Epithelial cell of prostate (primary cell): ENCODE results near the gene ZNF526.

Experiments used
- DNase-seq: peaks from one replicate; pipeline ENCODE4 v3.0.0-alpha.2; 2011; ENCODE audit warnings: low read depth, low spot score
- H3K27ac ChIP-seq: fragments of 450-650 bp; 2 replicates; pipeline ENCODE4 v1.5.1; 2017; ENCODE audit warnings: mild to moderate bottlenecking

Gene ZNF526

GRCh38 chr19:42196011-42197001 is 23.8 kb upstream of the ZNF526 start:
- no peak for DNase-seq
- no peak overlapping the region for H3K27ac ChIP-seq

- H3K27ac ChIP-seq: peak overlapping the region; percentile 1
- DNase-seq: no peak
These were observed 22.7 kb upstream of the ZNF526 start for GRCh38 chr19:42197375-42197817.

GRCh38 chr19:42198676-42199439 is 21.3 kb upstream of the ZNF526 start:
- DNase-seq: no peak
- H3K27ac ChIP-seq: peak overlapping the region; percentile 89

- no peak for DNase-seq
These were observed 20.5 kb upstream of the ZNF526 start for GRCh38 chr19:42199440-42200115.

GRCh38 chr19:42200116-42200715 is 19.9 kb upstream of the ZNF526 start:
- DNase-seq: no peak
- peak overlapping the region; percentile 89 for H3K27ac ChIP-seq

More at GRCh38 chr19:42199440-42200115, 20.5 kb upstream of the ZNF526 start:
- H3K27ac ChIP-seq: peak overlapping the region; percentile 89

- DNase-seq: no peak
- H3K27ac ChIP-seq: peak overlapping the region; percentile 89
These were observed 18.4 kb upstream of the ZNF526 start for GRCh38 chr19:42201489-42202289.

- no peak overlapping the region for H3K27ac ChIP-seq
- DNase-seq: no peak
These were observed 17.7 kb upstream of the ZNF526 start for GRCh38 chr19:42202290-42202880.

- DNase-seq: no peak
- H3K27ac ChIP-seq: peak overlapping the region; percentile 12
These were observed 16.4 kb upstream of the ZNF526 start for GRCh38 chr19:42203700-42204099.

GRCh38 chr19:42204664-42205063 is 15.4 kb upstream of the ZNF526 start:
- H3K27ac ChIP-seq: peak overlapping the region; percentile 12
- DNase-seq: no peak

GRCh38 chr19:42206871-42207755 is 13.0 kb upstream of the ZNF526 start:
- H3K27ac ChIP-seq: peak overlapping the region; percentile 92
- DNase-seq: peak; percentile 41

GRCh38 chr19:42207767-42208271 is 12.3 kb upstream of the ZNF526 start:
- DNase-seq: peak; percentile 45

GRCh38 chr19:42208612-42209011 is 11.5 kb upstream of the ZNF526 start:
- peak overlapping the region; percentile 92 for H3K27ac ChIP-seq
- DNase-seq: no peak

More at GRCh38 chr19:42207767-42208271, 12.3 kb upstream of the ZNF526 start:
- H3K27ac ChIP-seq: peak overlapping the region; percentile 92

GRCh38 chr19:42212886-42213285 is 7.2 kb upstream of the ZNF526 start:
- DNase-seq: no peak
- no peak overlapping the region for H3K27ac ChIP-seq

GRCh38 chr19:42214810-42215485 is 5.2 kb upstream of the ZNF526 start:
- DNase-seq: no peak
- H3K27ac ChIP-seq: no peak overlapping the region

GRCh38 chr19:42216653-42217519 is 3.2 kb upstream of the ZNF526 start:
- DNase-seq: no peak
- H3K27ac ChIP-seq: peak overlapping the region; percentile 85
